Measurements from ENCODE around the gene CAPNS2.
"Not testable (repeated sequence)": the region's sequence is repeated elsewhere in the genome, so short reads cannot be mapped to it uniquely, and the experiment has no call there.

The CAPNS2 gene

GRCh38 chr16:55569025-55569424 is 2.5 kb downstream of the CAPNS2 start:
- no peak for DNase-seq

DNA sequence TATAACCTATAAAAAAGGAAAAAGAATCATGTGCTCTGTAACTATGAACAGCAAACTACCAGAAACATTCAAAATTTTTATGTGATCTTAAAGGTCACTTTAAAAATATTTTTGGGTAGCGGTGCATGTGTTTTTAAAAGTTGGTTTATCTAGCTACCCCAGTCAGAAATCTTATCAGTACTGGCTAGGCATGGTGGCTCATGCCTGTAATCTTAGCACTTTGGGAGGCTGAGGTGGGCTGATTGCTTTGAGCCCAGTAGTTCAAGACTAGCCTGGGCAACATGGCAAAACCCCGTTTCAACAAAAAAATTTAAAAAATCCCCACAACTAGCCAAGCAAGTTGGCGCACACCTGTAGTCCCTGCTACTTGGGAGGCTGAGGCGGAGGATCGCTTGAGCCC is 3.7 kb downstream of the CAPNS2 start:
- no peak for DNase-seq

DNA sequence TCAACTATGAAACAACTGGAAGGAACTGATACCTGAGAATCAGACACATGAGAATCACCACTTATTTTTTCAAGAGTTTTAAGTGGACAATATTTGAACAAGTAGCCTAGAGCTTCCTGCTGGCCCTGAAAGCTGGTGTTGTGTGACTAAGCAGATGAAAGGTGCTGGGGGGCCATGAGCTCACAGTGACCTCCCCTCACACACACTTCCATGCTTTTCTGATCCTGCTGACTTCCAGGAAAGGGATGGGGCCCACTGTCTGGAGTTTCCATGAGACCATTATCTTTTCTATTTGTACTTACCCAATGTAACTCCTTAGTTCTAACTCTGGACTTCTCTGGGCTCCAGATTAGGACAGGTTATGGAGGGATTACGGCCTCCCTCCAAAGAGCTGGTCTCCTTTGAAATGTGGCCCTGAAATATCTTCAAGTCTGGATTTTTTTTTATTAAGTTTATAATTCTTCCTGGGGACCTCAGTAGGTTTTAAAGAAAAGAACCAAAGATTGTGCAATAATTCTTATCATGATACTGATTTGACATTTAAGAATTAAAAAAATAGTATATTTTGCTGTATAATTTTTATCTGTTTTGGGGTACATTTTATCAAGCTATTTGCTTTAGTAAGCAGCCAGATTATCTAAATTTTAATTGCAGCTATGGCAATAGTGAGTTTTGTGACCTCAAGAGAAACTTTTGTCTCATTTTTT is 4.9 kb downstream of the CAPNS2 start:
- DNase-seq = no peak

GRCh38 chr16:55572439-55572838 is 6.0 kb downstream of the CAPNS2 start:
- DNase-seq = no peak

DNA sequence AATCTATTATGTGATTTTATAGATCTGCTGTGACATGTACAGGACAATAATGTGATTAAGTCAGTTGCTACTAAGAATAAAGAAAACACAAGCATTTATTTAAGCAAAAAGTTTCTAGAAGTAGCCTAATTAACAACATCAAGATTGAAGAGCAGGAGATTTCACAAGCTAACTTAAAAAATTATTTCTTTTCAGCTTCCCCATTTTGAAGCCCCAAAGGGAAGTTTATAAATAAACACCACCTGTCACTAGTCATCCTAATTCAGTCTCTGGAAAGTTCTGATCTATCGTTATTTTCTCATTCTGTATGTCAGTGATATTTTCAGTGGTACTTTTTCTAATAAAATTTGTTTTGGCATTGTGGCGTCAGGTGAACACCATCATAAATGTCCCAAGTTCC is 8.3 kb downstream of the CAPNS2 start:
- DNase-seq = no peak

DNA sequence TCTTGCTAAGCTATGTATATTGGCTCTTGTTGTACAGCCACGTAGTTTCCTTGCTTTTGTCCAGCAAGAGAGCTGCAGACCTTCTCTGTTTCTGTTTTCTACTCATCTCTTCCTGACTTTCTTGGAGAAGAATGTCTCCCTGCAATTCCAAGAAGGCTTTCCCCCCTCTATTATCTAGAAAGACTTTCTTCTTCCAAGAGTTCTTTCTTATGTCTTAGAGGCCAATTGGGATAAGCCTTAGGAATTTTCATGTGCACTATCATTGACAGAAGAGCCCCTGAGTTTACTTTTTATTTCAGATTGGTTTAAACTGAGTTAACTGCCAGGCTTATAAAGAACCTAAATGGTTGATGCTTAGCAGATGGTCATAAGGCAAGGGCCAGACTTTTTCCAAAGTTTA is 9.0 kb downstream of the CAPNS2 start:
- no peak for DNase-seq

DNA sequence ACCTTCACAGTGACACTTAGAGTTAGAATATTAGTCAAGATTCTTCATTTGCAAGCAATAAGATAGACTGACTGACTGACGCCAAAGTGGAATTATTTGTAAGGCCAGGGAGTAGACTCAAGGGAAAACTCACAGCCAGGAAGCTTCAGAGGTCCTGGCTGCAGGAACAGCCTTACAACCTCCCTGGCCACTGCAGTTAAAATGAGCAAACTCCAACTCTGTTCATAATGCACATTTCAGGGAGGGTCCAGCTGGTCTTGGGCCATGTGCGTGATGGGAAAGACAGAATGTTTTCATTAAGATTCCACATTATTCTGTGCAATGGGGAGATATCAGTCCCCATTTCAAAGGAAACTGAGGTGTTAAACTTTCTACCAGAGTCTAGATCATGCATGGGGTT is 9.9 kb downstream of the CAPNS2 start:
- DNase-seq = no peak

DNA sequence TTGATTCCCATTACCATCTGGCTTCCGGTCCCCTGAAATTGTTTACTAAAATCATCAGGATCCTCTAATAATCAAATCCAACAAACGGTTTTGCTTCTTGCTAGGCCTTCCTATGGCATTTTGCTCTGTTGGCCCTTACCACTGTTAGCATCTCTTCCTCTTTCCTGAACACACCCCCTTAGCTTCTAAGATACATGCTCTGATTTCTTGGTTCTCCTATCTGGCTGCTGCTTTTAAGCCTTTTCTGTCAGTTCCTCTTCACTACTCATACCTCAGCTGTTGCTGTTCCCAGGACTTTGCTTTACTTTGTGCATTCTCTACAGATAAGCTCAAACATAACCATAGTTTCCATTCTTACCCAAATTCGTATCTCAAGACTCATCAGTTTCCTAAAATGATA is 11.4 kb downstream of the CAPNS2 start:
- no peak for DNase-seq

DNA sequence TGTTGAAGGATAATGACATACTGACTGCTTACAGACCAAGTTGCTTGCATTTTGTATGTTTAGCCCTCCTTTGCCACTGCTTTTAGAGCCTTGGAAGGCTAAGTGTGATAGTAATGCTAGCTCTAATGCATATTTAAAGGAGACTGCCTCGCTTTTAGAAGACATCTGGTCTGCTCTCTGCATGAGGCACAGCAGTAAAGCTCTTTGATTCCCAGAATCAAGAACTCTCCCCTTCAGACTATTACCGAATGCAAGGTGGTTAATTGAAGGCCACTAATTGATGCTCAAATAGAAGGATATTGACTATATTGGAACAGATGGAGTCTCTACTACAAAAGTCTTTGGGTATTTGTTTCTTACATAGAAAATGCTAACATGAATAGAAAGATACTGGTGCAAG is 19.1 kb downstream of the CAPNS2 start:
- DNase-seq = no peak

- DNase-seq = no peak
Observed at GRCh38 chr16:55588799-55589198, 22.3 kb downstream of the CAPNS2 start.

DNA sequence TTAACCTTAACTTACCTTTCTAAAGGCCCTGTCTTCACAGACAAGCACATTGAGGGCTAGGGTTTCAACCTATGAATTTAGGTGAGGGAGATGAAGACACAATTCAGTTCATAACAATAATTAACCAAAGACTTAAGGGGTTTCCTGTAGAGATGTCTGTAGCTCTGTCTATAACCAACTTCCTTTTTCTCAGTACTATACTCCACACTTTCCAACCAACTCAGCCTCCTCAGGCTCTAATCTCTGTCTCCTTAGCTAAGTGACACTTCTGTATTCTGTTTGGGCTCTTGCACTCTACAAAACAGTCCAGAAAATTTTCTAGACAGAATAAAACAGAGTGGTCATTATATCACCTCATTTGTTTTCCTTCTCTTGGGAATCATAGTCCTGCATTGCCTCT is 25.8 kb downstream of the CAPNS2 start:
- DNase-seq = no peak

- DNase-seq = no peak
Observed at GRCh38 chr16:55597928-55598327, 31.4 kb downstream of the CAPNS2 start.

DNA sequence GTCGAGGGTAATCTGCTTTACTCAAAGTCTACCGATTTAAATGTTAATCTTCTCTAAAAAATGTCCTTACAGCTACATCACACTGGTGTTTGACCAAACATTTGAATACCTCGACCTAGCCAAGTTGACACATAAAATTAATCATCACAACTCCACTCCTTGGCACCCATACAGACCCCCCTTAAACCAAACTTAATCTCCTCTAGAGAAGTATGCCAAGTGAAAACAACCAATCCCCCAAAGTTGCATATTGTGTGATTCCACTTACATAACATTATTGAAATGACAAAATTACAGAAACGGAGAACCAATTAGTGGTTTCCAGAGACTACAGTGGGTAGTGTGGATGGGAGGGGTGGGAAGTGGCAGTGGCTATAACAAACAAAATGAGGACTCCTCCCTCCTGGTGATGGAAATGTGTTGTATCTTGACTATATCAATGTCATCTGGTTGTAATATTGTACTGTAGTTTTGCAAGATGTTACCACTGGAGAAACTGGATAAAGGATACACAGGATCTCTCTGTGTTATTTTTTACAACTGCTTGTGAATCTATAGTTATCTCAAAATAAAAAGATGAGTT is 39.4 kb downstream of the CAPNS2 start:
- no peak for DNase-seq

- no peak for DNase-seq
Observed at GRCh38 chr16:55613613-55614335, 47.3 kb downstream of the CAPNS2 start.

- no peak for DNase-seq
Observed at GRCh38 chr16:55615071-55615470, 48.6 kb downstream of the CAPNS2 start.

DNA sequence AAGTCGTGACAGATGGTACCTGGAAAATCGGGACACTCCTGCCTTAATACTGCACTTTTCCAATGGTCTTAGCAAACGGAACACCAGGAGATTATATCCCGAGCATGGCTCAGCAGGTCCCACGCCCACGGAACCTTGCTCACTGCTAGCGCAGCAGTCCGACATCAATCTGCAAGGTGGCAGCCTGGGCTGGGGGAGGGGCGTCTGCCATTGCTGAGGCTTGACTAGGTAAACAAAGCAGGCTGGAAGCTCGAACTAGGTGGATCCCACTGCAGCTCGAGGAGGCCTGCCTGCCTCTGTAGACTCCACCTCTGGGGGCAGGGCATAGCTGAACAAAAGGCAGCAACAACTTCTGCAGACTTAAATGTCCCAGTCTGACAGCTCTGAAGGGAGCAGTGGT is 49.2 kb downstream of the CAPNS2 start:
- not testable (repeated sequence) for DNase-seq
